ENCODE results near the gene PNN.
"Not testable (repeated sequence)": the region's sequence is repeated elsewhere in the genome, so short reads cannot be mapped to it uniquely, and the experiment has no call there.

PNN gene

DNA sequence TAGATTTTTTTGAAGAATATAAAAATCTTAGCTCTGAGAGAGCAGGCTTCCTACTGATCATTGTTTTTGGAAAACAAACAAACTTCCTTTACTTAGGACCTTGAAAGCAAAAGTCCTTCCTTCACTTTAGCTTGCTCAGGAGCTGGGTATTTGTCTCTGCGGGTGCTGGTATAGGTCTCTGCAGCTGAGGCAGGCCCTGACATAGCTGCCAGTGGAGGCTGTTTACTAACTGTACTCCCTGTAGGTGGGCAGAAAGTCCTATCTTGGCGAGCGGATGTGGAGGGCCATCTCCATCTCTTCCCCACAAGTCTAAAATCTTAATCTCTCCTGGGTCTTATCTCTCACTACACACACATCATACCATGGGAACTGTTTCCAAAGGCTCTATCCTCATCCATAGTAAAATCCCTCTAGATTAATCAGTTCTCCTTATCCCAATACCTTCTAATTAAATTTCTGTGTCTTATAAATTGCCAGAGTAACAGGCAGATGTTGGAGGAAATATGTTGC, 54.6 kb downstream of the PNN start:
- DNase-seq (ENCODE audit: low read depth), result no peak

DNA sequence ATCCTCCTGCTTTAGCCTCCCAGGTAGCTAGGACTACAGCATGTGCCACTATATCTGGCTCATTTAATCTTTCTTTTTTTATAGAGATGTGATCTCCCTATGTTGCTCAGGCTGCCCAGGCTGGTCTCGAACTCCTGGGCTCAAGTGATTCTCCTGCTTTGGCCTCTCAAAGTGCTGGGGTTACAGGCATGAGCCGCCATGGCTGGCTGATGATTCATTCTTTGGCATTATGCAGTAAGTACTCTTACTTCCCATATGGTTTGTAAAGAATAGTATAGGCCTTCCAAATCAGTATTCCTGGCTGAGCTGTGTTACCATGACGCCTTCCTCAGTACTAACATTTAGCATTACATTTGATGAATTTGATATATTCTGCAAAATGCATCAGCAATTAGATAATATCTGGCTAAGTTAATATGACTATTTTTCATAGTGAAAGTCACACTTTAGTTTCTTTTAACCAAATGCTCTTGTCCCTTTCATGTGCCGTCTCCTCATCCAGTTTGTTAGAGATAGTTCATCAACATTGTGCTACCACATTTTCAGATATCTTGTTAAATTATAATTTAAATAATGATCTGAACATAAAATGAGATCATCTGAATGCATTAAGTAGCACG, 55.5 kb downstream of the PNN start:
- no peak for DNase-seq (ENCODE audit: low read depth)

DNA sequence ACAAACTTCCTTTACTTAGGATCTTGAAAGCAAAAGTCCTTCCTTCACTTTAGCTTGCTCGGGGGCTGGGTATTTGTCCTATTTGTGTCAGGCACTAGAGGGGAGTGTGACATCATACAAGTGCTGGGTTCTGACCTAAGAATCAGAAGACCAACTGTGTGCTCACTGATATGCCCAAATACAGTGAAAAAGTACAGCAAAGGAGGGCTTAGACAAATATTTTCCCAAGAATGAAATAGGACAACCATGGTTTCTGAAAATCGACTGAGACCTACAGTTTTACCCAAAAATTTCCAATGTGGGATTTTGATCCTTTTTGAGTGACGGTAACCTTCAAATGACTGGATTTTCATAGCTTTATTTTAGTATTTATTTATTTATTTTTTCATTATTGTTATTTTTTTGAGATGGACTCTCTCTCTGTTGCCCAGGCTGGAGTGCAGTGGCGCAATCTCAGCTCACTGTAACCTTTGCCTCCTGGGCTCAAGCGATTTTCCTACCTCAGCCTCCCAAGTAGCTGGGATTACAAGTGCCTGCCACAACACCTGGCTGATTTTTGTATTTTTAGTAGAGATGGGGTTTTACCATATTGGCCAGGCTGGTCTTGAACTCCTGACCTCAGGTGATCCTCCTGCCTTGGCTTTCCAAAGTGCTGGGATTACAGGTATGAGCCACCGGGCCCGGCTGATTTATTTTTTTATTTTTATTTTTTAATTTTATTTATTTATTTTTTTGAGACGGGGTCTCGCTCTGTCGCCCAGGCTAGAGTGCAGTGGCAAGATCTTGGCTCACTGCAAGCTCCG, 56.9 kb downstream of the PNN start:
- not testable (repeated sequence) for DNase-seq (ENCODE audit: low read depth)
